Measurements from ENCODE around the gene ZFHX3.

The ZFHX3 gene

DNA sequence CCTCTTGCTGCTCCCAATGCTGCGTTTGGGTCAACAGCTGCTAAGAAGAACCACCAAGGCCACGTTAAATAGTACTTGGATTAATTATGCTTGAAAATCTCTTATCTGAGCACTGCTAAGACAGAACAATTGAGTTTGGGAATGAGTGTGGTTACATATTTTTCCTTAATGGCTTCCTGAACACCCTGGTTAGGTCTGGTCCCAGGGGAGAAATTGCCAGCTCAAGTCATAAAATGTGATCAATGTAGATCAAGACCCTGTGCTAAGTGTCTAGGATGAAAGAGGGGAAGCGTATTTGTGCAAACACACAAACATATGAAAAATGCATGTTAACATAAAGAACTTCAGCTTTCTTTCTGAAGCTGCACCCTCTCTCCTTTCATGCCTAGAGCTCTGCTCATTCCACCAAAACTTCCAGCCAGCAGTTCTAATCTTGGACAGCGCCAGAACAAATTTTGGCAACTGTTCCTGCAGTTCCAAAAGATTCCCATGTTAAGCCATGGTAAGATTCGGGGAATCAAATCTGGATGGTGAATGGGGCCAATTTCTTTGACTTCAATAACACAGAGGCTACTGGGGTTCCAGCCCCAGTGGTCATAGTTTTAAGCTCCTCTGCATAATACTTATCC lies 72.0 kb downstream of the ZFHX3 start:
- DNase-seq (ENCODE audit: low read depth in 2 of 2), result no peak
- no peak overlapping the region for H3K4me3 ChIP-seq (replicated peaks in 1 of 2; ENCODE audit: low read depth in 2 of 2, low read length in 2 of 2)
- TF ChIP-seq, protein P1, sequence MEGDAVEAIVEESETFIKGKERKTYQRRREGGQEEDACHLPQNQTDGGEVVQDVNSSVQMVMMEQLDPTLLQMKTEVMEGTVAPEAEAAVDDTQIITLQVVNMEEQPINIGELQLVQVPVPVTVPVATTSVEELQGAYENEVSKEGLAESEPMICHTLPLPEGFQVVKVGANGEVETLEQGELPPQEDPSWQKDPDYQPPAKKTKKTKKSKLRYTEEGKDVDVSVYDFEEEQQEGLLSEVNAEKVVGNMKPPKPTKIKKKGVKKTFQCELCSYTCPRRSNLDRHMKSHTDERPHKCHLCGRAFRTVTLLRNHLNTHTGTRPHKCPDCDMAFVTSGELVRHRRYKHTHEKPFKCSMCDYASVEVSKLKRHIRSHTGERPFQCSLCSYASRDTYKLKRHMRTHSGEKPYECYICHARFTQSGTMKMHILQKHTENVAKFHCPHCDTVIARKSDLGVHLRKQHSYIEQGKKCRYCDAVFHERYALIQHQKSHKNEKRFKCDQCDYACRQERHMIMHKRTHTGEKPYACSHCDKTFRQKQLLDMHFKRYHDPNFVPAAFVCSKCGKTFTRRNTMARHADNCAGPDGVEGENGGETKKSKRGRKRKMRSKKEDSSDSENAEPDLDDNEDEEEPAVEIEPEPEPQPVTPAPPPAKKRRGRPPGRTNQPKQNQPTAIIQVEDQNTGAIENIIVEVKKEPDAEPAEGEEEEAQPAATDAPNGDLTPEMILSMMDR (IDR thresholded peaks at IDR 0.05; ENCODE audit: low read depth, low read length), result no peak

- TF ChIP-seq, protein P1 (IDR thresholded peaks at IDR 0.05; ENCODE audit: low read depth, low read length), result no peak
- no peak overlapping the region for H3K4me3 ChIP-seq (replicated peaks in 1 of 2; ENCODE audit: low read depth in 2 of 2, low read length in 2 of 2)
- DNase-seq (ENCODE audit: low read depth in 2 of 2), result peak in 1 of 2 donors; percentile 44
Measured at GRCh38 chr16:72974142-72974769, 73.7 kb downstream of the ZFHX3 start.

GRCh38 chr16:72972878-72973571 lies 74.9 kb downstream of the ZFHX3 start:
- no peak for DNase-seq (ENCODE audit: low read depth in 2 of 2)
- H3K4me3 ChIP-seq (replicated peaks in 1 of 2; ENCODE audit: low read depth in 2 of 2, low read length in 2 of 2), result no peak overlapping the region
- TF ChIP-seq, protein P1 (IDR thresholded peaks at IDR 0.05; ENCODE audit: low read depth, low read length), result no peak

DNA sequence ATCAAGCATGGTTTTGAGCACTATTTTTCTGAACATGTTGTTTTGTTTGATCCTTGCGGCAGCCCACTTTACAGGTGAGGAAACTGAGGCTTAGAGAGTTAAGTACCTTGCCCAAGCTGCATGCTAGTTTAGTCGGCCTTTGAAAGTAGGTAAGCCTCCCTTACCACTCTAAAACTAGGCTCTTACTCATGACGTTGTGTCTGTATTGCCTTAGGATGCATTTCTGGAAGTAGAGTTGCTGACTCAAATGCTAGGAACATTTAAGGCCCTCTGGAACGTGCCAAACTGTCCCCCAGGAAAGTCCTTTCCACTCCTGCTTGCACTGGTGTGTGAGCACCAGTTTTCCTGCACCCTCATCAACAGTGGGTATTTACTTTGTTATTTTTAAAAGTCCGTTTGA lies 76.6 kb downstream of the ZFHX3 start:
- TF ChIP-seq, protein P1 (IDR thresholded peaks at IDR 0.05; ENCODE audit: low read depth, low read length), result no peak
- DNase-seq (ENCODE audit: low read depth in 2 of 2), result no peak
- no peak overlapping the region for H3K4me3 ChIP-seq (replicated peaks in 1 of 2; ENCODE audit: low read depth in 2 of 2, low read length in 2 of 2)

DNA sequence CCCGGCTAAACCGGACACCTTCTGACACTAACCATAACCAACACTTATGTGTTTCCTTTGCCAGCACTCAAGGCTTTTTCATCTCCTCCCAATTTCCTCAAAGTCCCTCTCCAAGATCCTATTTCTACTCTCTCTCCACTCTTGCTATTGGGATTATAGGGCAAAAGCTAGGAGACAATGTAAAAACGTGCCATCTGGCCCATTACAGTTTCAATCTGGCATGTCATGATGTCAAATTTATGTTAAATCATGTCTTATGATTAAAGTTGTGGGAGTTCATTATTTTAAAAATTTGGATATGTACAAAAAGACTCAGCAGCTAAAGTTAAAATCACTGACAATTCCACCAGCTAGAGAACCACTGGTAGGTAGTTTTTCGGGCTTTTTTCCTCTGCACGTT lies 77.3 kb downstream of the ZFHX3 start:
- no peak for DNase-seq (ENCODE audit: low read depth in 2 of 2)
- H3K4me3 ChIP-seq (replicated peaks in 1 of 2; ENCODE audit: low read depth in 2 of 2, low read length in 2 of 2), result no peak overlapping the region
- TF ChIP-seq, protein P1 (IDR thresholded peaks at IDR 0.05; ENCODE audit: low read depth, low read length), result no peak

DNA sequence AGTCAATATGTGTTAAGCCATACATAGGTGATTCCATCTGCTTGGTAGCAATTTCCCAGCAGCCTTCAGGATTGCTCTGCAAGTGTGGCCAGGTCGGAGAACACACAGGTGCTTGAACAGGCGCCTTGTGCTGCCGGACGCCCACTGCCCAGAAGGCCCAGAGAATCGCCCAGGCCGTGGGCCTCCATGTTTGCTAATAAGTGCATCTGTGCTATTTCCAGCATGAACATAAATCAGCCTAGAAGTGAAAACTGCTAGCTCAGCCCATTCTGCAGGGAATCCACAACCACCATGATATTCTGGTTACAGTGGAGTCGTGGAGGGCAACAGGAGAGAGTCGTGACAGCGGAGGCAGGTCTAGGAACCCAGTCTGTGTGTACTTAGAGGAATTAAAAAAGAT lies 78.1 kb downstream of the ZFHX3 start:
- TF ChIP-seq, protein P1 (IDR thresholded peaks at IDR 0.05; ENCODE audit: low read depth, low read length), result no peak
- no peak overlapping the region for H3K4me3 ChIP-seq (replicated peaks in 1 of 2; ENCODE audit: low read depth in 2 of 2, low read length in 2 of 2)
- no peak for DNase-seq (ENCODE audit: low read depth in 2 of 2)
